OCI-LY1 (cell line): Measurements from ENCODE around the gene UBTD1.

Source experiments
- CTCF ChIP-seq: fragments of 200-600 bp; sonication (generic), shearing (Covaris generic); IDR thresholded peaks from 2 replicates; pipeline ENCODE4 v1.5.1; 2017; ENCODE audit warnings: mild to moderate bottlenecking, antibody characterized with exemption, low read length, moderate library complexity, mixed read lengths
- EZH2 ChIP-seq: fragments of 200-600 bp; sonication (generic), shearing (Covaris generic); IDR thresholded peaks from 2 replicates; pipeline ENCODE4 v1.8.0; 2017; ENCODE audit warnings: borderline replicate concordance, mixed run types, mild to moderate bottlenecking, antibody characterized with exemption, low read length, moderate library complexity, mixed read lengths

DNA sequence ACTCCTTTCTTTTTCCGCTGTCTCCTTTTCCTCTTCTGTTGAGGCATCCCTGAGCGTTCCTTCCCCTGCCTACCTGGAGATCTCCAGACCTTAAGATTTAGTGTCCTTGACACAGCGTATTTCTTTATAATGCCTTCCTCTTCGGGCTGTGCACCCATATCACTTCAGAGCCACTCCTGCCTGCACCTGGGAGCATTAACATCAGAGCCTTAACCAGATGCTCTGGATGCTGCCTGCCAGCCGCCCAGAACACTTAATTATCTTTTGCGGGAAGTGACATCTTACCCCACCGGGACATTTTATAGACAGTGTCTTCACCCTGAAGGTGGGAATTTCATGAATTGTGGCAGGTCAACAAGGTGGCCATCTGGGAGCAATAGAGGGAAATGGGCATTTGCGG lies 24.2 kb downstream of the UBTD1 start:
- TF ChIP-seq CTCF (no peak), EZH2 (no peak)
